ENCODE measurements around the gene MYL11.

Gene MYL11

GRCh38 chr16:30372038-30372712, 2.4 kb upstream of the MYL11 start:
- H3K4me1 Mint-ChIP-seq = peaks cover 35% of the 10 kb centered on the region
- H3K27ac Mint-ChIP-seq = peak overlapping the region; percentile 97
- H3K9me3 Mint-ChIP-seq = no peaks in the 10 kb centered on the region
- H3K27me3 Mint-ChIP-seq = peaks cover 4% of the 10 kb centered on the region
- ATAC-seq (no peak), DNase-seq (no peak)
- H3K36me3 Mint-ChIP-seq (ENCODE audit: low read depth) = peaks cover 10% of the 10 kb centered on the region
- peak overlapping the region; percentile 84 for H3K4me3 Mint-ChIP-seq

- Mint-ChIP-seq H3K4me3 (no peak overlapping the region), H3K9me3 (no peaks in the 10 kb centered on the region), H3K27ac (peak overlapping the region; percentile 47), H3K4me1 (peaks cover 35% of the 10 kb centered on the region), H3K27me3 (peaks cover 4% of the 10 kb centered on the region), H3K36me3 (ENCODE audit: low read depth) (peaks cover 7% of the 10 kb centered on the region)
- no peak for ATAC-seq
- DNase-seq = no peak
Observed at GRCh38 chr16:30372725-30373124, 1.9 kb upstream of the MYL11 start.

- DNase-seq = no peak
- H3K4me1 Mint-ChIP-seq = peaks cover 48% of the 10 kb centered on the region
- H3K27me3 Mint-ChIP-seq = no peaks in the 10 kb centered on the region
- H3K4me3 Mint-ChIP-seq = no peak overlapping the region
- peaks cover 17% of the 10 kb centered on the region for H3K36me3 Mint-ChIP-seq (ENCODE audit: low read depth)
- no peaks in the 10 kb centered on the region for H3K9me3 Mint-ChIP-seq
- no peak for ATAC-seq
- no peak overlapping the region for H3K27ac Mint-ChIP-seq
Observed at GRCh38 chr16:30375864-30376263, 1.3 kb downstream of the MYL11 start.

- no peaks in the 10 kb centered on the region for H3K27me3 Mint-ChIP-seq
- no peak for ATAC-seq
- H3K9me3 Mint-ChIP-seq = no peaks in the 10 kb centered on the region
- H3K36me3 Mint-ChIP-seq (ENCODE audit: low read depth) = peaks cover 20% of the 10 kb centered on the region
- peak overlapping the region; percentile 99 for H3K27ac Mint-ChIP-seq
- DNase-seq = no peak
- H3K4me1 Mint-ChIP-seq = peaks cover 48% of the 10 kb centered on the region
- H3K4me3 Mint-ChIP-seq = no peak overlapping the region
Observed at GRCh38 chr16:30376461-30376902, 1.9 kb downstream of the MYL11 start.

- Mint-ChIP-seq H3K27me3 (no peaks in the 10 kb centered on the region), H3K36me3 (ENCODE audit: low read depth) (peaks cover 20% of the 10 kb centered on the region), H3K9me3 (no peaks in the 10 kb centered on the region), H3K27ac (peak overlapping the region; percentile 99), H3K4me3 (peak overlapping the region; percentile 92), H3K4me1 (peaks cover 45% of the 10 kb centered on the region)
- DNase-seq (no peak), ATAC-seq (no peak)
Observed at GRCh38 chr16:30377050-30377811, 2.6 kb downstream of the MYL11 start.

GRCh38 chr16:30377812-30378235, 3.2 kb downstream of the MYL11 start:
- Mint-ChIP-seq H3K27ac (peak overlapping the region; percentile 99), H3K36me3 (ENCODE audit: low read depth) (peaks cover 20% of the 10 kb centered on the region), H3K4me1 (peaks cover 50% of the 10 kb centered on the region), H3K9me3 (no peaks in the 10 kb centered on the region), H3K27me3 (no peaks in the 10 kb centered on the region), H3K4me3 (peak overlapping the region; percentile 92)
- peak; percentile 38 for ATAC-seq
- peak; percentile 87 for DNase-seq

GRCh38 chr16:30378236-30379157, 3.9 kb downstream of the MYL11 start:
- Mint-ChIP-seq H3K9me3 (no peaks in the 10 kb centered on the region), H3K36me3 (ENCODE audit: low read depth) (peaks cover 20% of the 10 kb centered on the region), H3K4me1 (peaks cover 56% of the 10 kb centered on the region), H3K27ac (peak overlapping the region; percentile 99), H3K4me3 (peak overlapping the region; percentile 92), H3K27me3 (no peaks in the 10 kb centered on the region)
- ATAC-seq (peak; percentile 90), DNase-seq (peak; percentile 100)

GRCh38 chr16:30379158-30379783, 4.7 kb downstream of the MYL11 start:
- Mint-ChIP-seq H3K27ac (peak overlapping the region; percentile 99), H3K36me3 (ENCODE audit: low read depth) (peaks cover 20% of the 10 kb centered on the region), H3K4me1 (peaks cover 60% of the 10 kb centered on the region), H3K27me3 (no peaks in the 10 kb centered on the region), H3K9me3 (no peaks in the 10 kb centered on the region), H3K4me3 (peak overlapping the region; percentile 92)
- DNase-seq (no peak), ATAC-seq (no peak)

- no peak for DNase-seq
- Mint-ChIP-seq H3K4me3 (peak overlapping the region; percentile 90), H3K27me3 (no peaks in the 10 kb centered on the region), H3K4me1 (peaks cover 62% of the 10 kb centered on the region), H3K27ac (peak overlapping the region; percentile 96), H3K9me3 (no peaks in the 10 kb centered on the region), H3K36me3 (ENCODE audit: low read depth) (peaks cover 20% of the 10 kb centered on the region)
- no peak for ATAC-seq
Observed at GRCh38 chr16:30380072-30380802, 5.6 kb downstream of the MYL11 start.

GRCh38 chr16:30380803-30381208, 6.2 kb downstream of the MYL11 start:
- no peak for ATAC-seq
- no peak for DNase-seq
- peaks cover 62% of the 10 kb centered on the region for H3K4me1 Mint-ChIP-seq
- H3K36me3 Mint-ChIP-seq (ENCODE audit: low read depth) = peaks cover 20% of the 10 kb centered on the region
- peak overlapping the region; percentile 96 for H3K27ac Mint-ChIP-seq
- H3K4me3 Mint-ChIP-seq = peak overlapping the region; percentile 90
- H3K27me3 Mint-ChIP-seq = no peaks in the 10 kb centered on the region
- no peaks in the 10 kb centered on the region for H3K9me3 Mint-ChIP-seq

GRCh38 chr16:30381291-30382041, 6.9 kb downstream of the MYL11 start:
- H3K4me1 Mint-ChIP-seq = peaks cover 60% of the 10 kb centered on the region
- H3K27me3 Mint-ChIP-seq = no peaks in the 10 kb centered on the region
- no peak for ATAC-seq
- no peak for DNase-seq
- H3K4me3 Mint-ChIP-seq = peak overlapping the region; percentile 90
- peaks cover 20% of the 10 kb centered on the region for H3K36me3 Mint-ChIP-seq (ENCODE audit: low read depth)
- H3K9me3 Mint-ChIP-seq = no peaks in the 10 kb centered on the region
- H3K27ac Mint-ChIP-seq = peak overlapping the region; percentile 96

GRCh38 chr16:30382111-30382881, 7.7 kb downstream of the MYL11 start, which contains the start of gene SEPTIN1:
Gene SEPTIN1, minus strand, starts transcription at chr16:30382561. Its CDS starts 19 bp downstream, at chr16:30382542.
- DNase-seq (peak; percentile 75), ATAC-seq (peak; percentile 57)
- Mint-ChIP-seq H3K4me3 (peak within 1 kb of the TSS; percentile 90), H3K27ac (peak within 1 kb of the TSS; percentile 96), H3K27me3 (no peaks in the 10 kb centered on the region), H3K9me3 (no peaks in the 10 kb centered on the region), H3K36me3 (ENCODE audit: low read depth) (peaks cover 20% of the 10 kb centered on the region), H3K4me1 (peaks cover 55% of the 10 kb centered on the region)
